HUES48 (cell line): ENCODE results near the gene MEG3.
"Not testable (repeated sequence)": the region's sequence is repeated elsewhere in the genome, so short reads cannot be mapped to it uniquely, and the experiment has no call there.

Experiments
- H3K27ac ChIP-seq: one replicate; pipeline ENCODE4 v1.7.0; 2013; ENCODE audit warnings: low read depth, low read length, inconsistent platforms
- H3K27me3 ChIP-seq: 2 replicates; pipeline ENCODE4 v1.6.1; 2013; ENCODE audit warnings: mild to moderate bottlenecking, low read length; ENCODE audit not compliant: control insufficient read depth, insufficient read depth
- H3K36me3 ChIP-seq: 2 replicates; pipeline ENCODE4 v1.6.1; 2013; ENCODE audit warnings: low read length; ENCODE audit not compliant: control insufficient read depth, insufficient read depth
- H3K4me1 ChIP-seq: 2 replicates; pipeline ENCODE4 v1.6.1; 2013; ENCODE audit warnings: mild to moderate bottlenecking, low read length; ENCODE audit not compliant: control insufficient read depth, insufficient read depth
- H3K4me3 ChIP-seq: 2 replicates; pipeline ENCODE4 v1.5.1; 2013; ENCODE audit warnings: mild to moderate bottlenecking, low read depth, low read length
- H3K9ac ChIP-seq: 2 replicates; pipeline ENCODE4 v1.6.1; 2013; ENCODE audit warnings: mild to moderate bottlenecking, low read depth, low read length, moderate library complexity
- H3K9me3 ChIP-seq: 2 replicates; pipeline ENCODE4 v1.6.1; 2013; ENCODE audit warnings: low read length; ENCODE audit not compliant: control insufficient read depth, insufficient read depth

The MEG3 gene

GRCh38 chr14:100789460-100790417 lies 36.2 kb upstream of the MEG3 start:
- H3K27me3 ChIP-seq, result no peaks in the 10 kb centered on the region
- no peaks in the 10 kb centered on the region for H3K9me3 ChIP-seq
- no peaks in the 10 kb centered on the region for H3K4me1 ChIP-seq
- H3K9ac ChIP-seq, result no peak overlapping the region
- H3K4me3 ChIP-seq, result no peak overlapping the region
- no peak overlapping the region for H3K27ac ChIP-seq
- no peaks in the 10 kb centered on the region for H3K36me3 ChIP-seq

- Histone ChIP-seq H3K9ac (no peak overlapping the region), H3K9me3 (no peaks in the 10 kb centered on the region), H3K4me1 (no peaks in the 10 kb centered on the region), H3K36me3 (no peaks in the 10 kb centered on the region), H3K27ac (no peak overlapping the region), H3K4me3 (no peak overlapping the region), H3K27me3 (no peaks in the 10 kb centered on the region)
Observed at GRCh38 chr14:100790502-100791347, 35.2 kb upstream of the MEG3 start.

GRCh38 chr14:100791348-100791735 lies 34.6 kb upstream of the MEG3 start:
- Histone ChIP-seq H3K4me1 (no peaks in the 10 kb centered on the region), H3K4me3 (no peak overlapping the region)

GRCh38 chr14:100791995-100792394 lies 33.9 kb upstream of the MEG3 start:
- Histone ChIP-seq H3K9me3 (no peaks in the 10 kb centered on the region), H3K4me1 (no peaks in the 10 kb centered on the region), H3K4me3 (no peak overlapping the region), H3K27ac (no peak overlapping the region), H3K9ac (no peak overlapping the region), H3K36me3 (no peaks in the 10 kb centered on the region), H3K27me3 (no peaks in the 10 kb centered on the region)

More at GRCh38 chr14:100791348-100791735, 34.6 kb upstream of the MEG3 start:
- Histone ChIP-seq H3K9ac (no peak overlapping the region), H3K27me3 (no peaks in the 10 kb centered on the region), H3K27ac (no peak overlapping the region), H3K9me3 (no peaks in the 10 kb centered on the region), H3K36me3 (no peaks in the 10 kb centered on the region)

GRCh38 chr14:100796946-100797345 lies 29.0 kb upstream of the MEG3 start:
- peaks cover 6% of the 10 kb centered on the region for H3K4me1 ChIP-seq
- no peak overlapping the region for H3K9ac ChIP-seq
- H3K27me3 ChIP-seq, result no peaks in the 10 kb centered on the region
- no peaks in the 10 kb centered on the region for H3K9me3 ChIP-seq
- no peaks in the 10 kb centered on the region for H3K36me3 ChIP-seq
- no peak overlapping the region for H3K4me3 ChIP-seq
- H3K27ac ChIP-seq, result no peak overlapping the region

- H3K27me3 ChIP-seq, result no peaks in the 10 kb centered on the region
- no peak overlapping the region for H3K9ac ChIP-seq
- H3K27ac ChIP-seq, result no peak overlapping the region
Observed at GRCh38 chr14:100800041-100800440, 25.9 kb upstream of the MEG3 start.

GRCh38 chr14:100801433-100801832 lies 24.5 kb upstream of the MEG3 start:
- not testable (repeated sequence) for H3K9me3 ChIP-seq, H3K36me3 ChIP-seq, H3K4me3 ChIP-seq, H3K27me3 ChIP-seq, H3K9ac ChIP-seq, H3K27ac ChIP-seq
- peaks cover 26% of the 10 kb centered on the region for H3K4me1 ChIP-seq

More at GRCh38 chr14:100800041-100800440, 25.9 kb upstream of the MEG3 start:
- H3K4me3 ChIP-seq, result no peak overlapping the region
- no peaks in the 10 kb centered on the region for H3K36me3 ChIP-seq
- H3K4me1 ChIP-seq, result peaks cover 20% of the 10 kb centered on the region
- no peaks in the 10 kb centered on the region for H3K9me3 ChIP-seq

GRCh38 chr14:100802179-100802578 lies 23.7 kb upstream of the MEG3 start:
- H3K9me3 ChIP-seq, result no peaks in the 10 kb centered on the region
- no peaks in the 10 kb centered on the region for H3K27me3 ChIP-seq
- peaks cover 26% of the 10 kb centered on the region for H3K4me1 ChIP-seq
- no peak overlapping the region for H3K9ac ChIP-seq
- no peak overlapping the region for H3K27ac ChIP-seq
- H3K4me3 ChIP-seq, result no peak overlapping the region
- H3K36me3 ChIP-seq, result no peaks in the 10 kb centered on the region

- Histone ChIP-seq H3K9ac (no peak overlapping the region), H3K27me3 (no peaks in the 10 kb centered on the region), H3K27ac (no peak overlapping the region), H3K36me3 (no peaks in the 10 kb centered on the region), H3K4me1 (peaks cover 26% of the 10 kb centered on the region), H3K9me3 (peaks cover 5% of the 10 kb centered on the region), H3K4me3 (no peak overlapping the region)
Observed at GRCh38 chr14:100802766-100803165, 23.2 kb upstream of the MEG3 start.

- no peaks in the 10 kb centered on the region for H3K27me3 ChIP-seq
Observed at GRCh38 chr14:100803226-100803625, 22.7 kb upstream of the MEG3 start.

GRCh38 chr14:100803676-100804075 lies 22.2 kb upstream of the MEG3 start:
- H3K36me3 ChIP-seq, result no peaks in the 10 kb centered on the region
- no peak overlapping the region for H3K4me3 ChIP-seq
- H3K9me3 ChIP-seq, result peaks cover 13% of the 10 kb centered on the region
- H3K27me3 ChIP-seq, result no peaks in the 10 kb centered on the region
- H3K4me1 ChIP-seq, result peaks cover 26% of the 10 kb centered on the region
- no peak overlapping the region for H3K9ac ChIP-seq
- H3K27ac ChIP-seq, result no peak overlapping the region

More at GRCh38 chr14:100803226-100803625, 22.7 kb upstream of the MEG3 start:
- Histone ChIP-seq H3K4me1 (peaks cover 26% of the 10 kb centered on the region), H3K36me3 (no peaks in the 10 kb centered on the region), H3K27ac (no peak overlapping the region), H3K4me3 (no peak overlapping the region), H3K9ac (no peak overlapping the region), H3K9me3 (peaks cover 9% of the 10 kb centered on the region)
